ENCODE measurements around the gene PRSS56.
"Not testable (repeated sequence)": the region's sequence is repeated elsewhere in the genome, so short reads cannot be mapped to it uniquely, and the experiment has no call there.

Gene PRSS56

DNA sequence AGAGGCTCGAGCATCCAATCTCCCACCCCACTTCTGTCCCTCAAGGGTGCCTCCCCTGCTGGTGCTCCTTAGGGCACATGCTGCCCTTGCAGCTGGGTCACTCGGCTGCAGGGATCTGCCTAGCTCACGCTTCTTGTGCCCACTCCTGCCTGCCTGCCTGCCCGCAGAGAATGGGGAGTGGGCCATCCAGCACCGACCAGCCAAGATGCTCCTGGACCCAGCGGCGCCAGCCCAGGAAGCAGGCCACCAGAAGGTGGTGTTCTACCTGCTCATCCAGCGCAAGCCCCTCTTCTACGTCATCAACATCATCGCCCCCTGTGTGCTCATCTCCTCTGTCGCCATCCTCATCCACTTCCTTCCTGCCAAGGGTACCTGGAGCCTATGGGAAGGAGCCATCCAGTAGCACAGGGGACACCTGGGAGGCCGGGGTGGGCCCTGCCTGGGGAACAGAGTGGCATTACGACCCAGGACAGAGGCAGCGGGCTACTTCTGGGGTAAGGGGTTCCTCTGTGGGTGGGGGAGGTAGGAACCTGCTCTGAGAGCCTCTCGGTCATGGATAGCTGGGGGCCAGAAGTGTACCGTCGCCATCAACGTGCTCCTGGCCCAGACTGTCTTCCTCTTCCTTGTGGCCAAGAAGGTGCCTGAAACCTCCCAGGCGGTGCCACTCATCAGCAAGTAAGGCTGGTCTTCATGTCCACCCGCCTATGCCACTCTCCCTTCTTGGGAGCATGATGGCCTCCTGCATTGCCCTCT is 22.7 kb downstream of the PRSS56 start:
- no peak for DNase-seq

DNA sequence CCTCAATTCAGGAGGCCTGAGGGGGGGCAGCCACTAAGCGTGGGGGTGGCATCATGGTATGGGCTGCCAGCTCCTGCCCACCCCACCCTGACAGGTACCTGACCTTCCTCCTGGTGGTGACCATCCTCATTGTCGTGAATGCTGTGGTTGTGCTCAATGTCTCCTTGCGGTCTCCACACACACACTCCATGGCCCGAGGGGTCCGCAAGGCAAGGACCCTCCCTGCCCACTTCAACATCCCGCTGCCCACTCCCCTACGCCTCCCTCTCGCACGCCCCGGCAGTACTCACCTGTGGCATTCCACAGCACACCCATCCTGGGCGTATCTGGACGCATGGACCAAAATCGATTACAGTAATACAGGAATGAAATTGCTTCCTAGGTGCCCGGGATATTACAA is 23.3 kb downstream of the PRSS56 start:
- DNase-seq = no peak

DNA sequence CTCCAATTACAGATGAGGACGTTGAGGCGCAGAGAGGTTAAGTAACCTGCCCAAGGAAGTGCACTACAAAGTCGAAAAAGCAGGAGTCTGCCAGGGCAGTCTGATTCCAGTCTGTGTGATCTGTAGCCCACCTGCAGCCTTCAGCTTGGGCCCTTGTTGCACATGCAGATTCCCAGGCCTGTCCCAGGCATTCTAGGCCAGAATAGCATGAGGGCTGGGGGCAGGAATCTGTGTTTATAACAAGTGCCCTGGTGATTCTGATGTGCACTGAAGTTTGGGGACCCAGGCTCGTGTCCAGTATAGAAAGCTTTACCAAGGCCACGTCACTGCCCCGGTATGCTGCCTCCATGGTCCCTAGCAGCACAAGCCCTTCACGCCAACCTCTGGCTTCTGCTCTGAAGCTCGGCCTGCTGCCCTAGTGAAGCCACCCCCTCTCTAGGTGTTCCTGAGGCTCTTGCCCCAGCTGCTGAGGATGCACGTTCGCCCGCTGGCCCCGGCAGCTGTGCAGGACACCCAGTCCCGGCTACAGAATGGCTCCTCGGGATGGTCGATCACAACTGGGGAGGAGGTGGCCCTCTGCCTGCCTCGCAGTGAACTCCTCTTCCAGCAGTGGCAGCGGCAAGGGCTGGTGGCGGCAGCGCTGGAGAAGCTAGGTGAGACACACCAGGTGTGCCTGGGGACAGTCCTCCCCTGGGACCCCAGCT is 23.9 kb downstream of the PRSS56 start:
- no peak for DNase-seq

GRCh38 chr2:232544674-232545073 is 24.5 kb downstream of the PRSS56 start:
- no peak for DNase-seq

DNA sequence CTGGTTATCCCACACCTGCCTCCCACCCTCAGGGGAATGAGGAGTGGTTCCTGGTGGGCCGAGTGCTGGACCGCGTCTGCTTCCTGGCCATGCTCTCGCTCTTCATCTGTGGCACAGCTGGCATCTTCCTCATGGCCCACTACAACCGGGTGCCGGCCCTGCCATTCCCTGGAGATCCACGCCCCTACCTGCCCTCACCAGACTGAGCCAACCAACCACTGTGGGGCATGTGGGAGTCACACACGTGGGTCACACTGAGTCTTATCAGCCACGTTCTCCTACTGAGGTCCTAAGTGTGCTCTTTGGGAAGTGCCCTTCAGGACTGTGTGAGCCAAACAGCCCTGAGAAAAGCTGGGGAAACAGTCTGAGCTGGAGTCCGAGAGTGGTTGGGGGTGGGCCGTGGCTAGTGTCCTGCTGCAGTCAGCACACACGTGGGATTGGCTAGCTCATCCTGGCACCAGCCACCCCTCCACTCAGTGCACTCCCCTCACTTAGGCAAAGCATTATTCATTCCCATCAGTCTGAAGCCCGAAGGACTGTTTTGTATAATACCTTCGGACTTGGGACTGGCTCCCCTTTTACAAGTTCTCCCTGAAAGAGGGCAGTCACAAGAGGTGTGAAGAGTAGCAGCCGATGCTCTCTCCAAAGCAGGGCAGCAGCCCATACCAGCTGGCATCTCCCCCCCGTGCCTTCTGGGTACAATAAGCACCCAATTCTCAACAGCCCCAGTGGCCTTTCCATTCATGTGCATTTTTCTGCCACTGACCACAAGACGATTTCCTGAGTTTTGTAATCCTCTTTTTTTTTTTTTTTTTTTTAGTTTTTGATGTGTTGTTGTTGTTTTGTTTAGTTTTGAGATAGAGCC is 25.6 kb downstream of the PRSS56 start:
- no peak for DNase-seq

DNA sequence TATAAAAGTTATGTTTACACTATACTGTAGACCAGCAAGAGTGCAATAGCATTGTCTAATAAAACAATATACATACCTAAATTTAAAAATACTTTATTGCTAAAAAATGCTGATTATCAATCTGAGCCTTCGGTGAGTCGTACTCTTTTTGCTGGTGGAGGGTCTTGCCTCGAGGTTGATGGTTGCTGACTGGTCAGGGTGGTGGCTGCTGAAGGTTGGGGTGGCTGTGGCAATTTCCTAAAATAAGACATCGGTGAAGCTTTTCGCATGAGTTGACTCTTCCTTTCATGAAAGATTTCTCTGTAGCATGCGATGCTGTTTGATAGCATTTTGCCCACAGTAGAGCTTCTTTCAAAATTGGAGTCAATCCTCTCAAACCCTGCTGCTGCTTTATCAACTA is 27.8 kb downstream of the PRSS56 start:
- no peak for DNase-seq

DNA sequence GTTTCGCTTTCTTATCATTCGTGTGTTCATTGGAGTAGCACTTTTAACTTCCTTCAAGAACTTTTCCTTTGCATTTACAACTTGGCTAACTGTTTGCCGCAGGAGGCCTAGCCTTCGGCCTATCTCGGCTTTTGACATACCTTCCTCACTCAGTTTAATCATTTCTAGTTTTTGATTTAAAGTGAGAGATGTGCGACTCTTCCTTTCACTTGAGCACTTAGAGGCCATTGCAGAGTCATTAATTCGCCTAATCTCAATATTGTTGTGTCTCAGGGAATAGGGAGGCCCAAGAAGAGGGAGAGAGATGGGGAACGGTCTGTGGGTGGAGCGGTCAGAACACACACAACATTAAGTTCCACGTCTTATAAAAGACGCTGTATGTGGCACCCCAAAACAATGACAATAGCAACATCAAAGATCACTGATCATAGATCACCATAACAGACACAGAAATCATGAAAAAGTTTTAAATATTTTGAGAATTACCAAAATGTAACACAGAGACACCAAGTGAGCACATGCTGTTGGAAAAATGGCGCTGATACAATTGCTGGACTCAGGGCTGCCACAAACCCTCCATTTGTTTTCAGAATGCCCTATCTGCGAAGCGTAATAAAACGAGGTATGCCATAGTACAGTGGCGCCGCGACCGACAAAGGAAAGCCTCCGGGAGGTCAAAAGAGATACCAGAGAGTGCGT is 29.6 kb downstream of the PRSS56 start:
- DNase-seq = no peak

DNA sequence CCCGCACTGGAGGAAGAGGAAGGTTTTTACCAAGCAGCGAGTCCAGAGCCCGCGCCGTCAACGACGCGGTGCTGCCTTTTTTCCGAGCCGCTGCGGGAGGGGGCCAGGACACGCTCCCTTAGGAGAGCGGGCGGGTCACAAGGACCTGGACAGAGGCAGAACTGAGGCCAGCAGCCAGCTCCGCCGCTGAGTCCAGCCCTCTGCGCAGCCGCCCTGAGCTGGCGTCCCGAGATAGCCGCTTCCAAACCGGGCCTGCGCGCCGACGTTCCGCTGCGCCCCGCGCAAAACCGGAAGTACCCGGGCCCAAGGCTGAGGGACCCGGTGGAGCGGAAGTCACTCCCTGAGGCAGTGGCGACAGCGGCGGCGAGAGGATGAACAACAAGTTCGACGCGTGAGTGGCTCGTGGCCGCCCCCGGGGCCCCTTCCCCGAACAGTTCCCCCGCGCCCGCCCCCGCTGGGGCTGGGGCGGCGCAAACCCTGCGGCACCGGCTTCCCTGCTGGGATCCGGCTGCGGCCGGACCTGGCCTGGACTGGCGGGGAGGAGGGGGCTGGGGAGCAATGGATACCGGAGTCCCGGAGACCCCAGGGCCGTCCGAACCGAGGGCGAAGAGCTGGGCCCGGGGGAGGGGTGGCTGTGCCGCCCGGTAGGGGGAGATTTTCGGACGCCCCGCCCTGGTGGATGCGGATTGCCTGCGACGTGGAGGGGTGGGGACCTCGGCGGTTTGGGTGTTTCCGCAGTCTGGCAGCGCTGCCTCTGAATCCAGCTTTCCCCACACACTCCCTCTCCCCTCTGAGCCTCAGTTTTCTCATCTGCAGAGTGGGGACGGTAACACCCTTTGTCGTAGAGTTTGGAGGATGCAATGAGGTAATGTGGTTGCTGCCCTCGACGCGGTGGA is 30.4 kb downstream of the PRSS56 start, which contains the start of the genes EIF4E2 and TIGD1:
Gene EIF4E2, plus strand, starts transcription at position 336 of the 896 bp plus-strand sequence. Its CDS starts 36 bp downstream, at position 372.
Gene TIGD1, minus strand, starts transcription at position 204 of the 896 bp plus-strand sequence. CDS start 675 bp downstream, outside the sequence.
- peak; percentile 91 for DNase-seq

GRCh38 chr2:232551250-232551638 is 31.1 kb downstream of the PRSS56 start:
- no peak for DNase-seq

- no peak for DNase-seq
These were observed 31.6 kb downstream of the PRSS56 start for GRCh38 chr2:232551776-232552175.

- no peak for DNase-seq
These were observed 36.2 kb downstream of the PRSS56 start for GRCh38 chr2:232556426-232556825.

DNA sequence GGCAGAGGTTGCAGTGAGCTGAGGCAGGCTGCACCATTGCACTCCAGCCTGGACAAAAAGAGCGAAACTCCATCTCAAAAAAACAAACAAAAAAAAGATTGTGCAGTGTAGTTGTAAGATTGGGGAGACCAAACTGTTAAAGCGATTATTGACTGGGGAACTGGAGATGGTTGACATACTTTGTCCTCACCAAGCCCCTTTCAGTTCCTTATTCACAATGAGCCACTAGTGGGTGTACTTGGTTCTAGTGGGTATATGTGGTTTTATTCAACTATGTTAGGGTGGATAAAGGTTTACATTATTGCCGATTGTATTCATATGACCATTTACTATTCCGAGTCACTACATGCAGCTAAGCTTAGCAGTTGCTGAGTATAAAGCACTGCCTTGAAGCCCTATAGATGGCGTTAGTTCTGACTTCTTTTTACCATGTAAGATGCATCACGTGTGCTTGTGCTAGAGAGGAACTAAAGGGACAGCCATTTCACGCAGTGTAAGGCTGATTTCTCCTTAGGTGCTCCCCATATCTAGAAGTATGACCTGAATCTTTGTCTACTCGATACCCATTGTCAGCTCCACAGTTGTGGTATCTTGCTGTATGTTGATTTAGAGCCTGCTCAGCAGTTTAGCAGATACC is 42.4 kb downstream of the PRSS56 start:
- no peak for DNase-seq

DNA sequence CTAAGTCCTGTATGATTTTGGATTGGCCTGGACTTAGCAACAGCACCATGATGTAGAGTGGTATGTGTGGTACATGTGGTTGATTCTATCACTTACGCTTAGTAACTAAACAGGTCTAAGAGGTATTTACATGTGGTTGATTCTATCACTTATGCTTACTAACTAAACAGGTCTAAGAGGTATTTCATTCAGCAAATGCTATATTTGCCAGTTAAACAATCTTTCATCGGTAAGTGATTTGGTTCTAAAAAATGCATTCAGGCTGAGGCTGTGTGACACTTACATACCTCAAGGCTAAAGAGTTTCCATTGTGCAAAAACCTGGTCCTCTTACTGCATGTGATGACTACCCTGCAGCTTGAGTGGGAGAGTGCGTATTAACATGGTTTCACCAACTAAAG is 43.4 kb downstream of the PRSS56 start:
- DNase-seq = no peak

DNA sequence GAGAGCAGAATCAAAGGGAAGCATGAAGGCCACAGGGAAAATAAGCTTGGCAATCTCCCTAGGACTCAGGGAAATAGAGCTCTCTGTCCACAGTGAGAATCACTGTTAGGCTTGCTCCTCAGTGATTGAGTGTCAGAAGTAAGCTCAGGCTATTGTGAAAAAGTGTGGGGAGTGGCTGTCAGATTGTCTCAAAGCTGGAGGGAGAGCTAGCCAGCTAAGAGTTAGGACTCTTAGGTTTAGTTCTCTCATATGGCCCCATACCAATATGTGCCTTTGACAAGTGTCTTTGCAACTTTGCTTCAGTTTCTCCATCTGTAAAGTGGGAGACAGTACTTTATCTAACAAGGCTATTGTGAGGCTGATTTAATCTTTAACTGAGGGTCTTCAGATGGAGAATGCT is 47.5 kb downstream of the PRSS56 start:
- no peak for DNase-seq

GRCh38 chr2:232568161-232568560 is 48.0 kb downstream of the PRSS56 start:
- DNase-seq = no peak

DNA sequence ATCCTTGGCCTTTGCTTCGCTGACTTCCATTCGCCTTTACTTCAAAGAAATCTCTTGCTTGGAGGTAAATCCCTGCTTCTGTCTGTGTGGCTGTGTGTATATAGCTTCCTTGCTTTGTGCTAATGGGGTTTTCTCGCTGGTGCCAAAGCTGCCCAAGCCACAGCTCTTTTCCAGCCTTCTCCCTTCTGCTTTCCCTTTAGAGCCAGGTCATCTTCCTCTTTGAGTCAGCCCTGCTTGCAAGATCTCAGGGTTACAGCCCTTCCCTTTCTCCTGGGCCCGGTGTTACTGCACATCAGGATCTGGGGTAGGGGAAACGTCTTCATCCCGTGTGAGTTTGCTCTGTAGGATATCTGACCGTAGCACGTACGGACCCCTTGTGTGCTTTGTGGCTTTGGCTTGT is 49.4 kb downstream of the PRSS56 start:
- DNase-seq = no peak

DNA sequence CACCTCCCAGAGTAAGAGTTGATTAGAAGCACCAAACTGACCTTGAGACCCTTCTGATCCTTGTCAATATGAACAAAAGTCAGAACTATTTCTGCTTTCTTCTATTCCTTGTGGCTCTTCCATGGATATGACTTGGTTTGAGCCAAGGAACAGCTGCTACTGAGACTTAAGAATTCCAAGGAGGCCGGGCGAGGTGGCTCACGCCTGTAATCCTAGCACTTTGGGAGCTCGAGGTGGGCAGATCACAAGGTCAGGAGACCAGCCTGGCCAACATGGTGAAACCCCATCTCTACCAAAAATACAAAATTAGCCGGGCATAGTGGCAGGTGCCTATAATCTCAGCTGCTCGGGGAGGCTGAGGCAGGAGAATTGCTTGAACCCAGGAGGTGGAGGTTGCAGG is 50.3 kb downstream of the PRSS56 start:
- DNase-seq = not testable (repeated sequence)

DNA sequence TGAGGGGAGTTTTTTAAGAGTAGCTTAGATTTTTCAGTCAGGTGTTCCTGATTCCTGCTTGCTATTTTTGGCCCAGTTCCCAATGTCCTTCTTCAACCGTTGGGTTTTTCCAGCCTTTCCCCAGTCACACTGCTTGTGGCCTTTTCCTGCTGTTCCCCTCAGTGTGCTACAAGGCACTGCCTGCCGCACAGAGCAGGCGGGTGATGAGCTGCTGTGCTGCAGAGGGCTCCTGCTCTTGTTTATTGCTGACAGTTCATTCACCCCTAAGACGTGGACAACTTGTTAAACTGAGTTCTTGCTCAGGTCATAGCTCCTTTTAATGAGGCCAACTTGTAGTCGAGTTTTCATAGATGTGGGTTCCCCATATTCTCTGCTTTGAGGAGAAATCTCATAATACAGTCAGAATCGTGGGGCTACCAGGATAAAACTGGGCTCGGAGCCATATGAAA is 50.9 kb downstream of the PRSS56 start:
- DNase-seq = no peak

GRCh38 chr2:232573042-232573441 is 52.9 kb downstream of the PRSS56 start:
- no peak for DNase-seq

DNA sequence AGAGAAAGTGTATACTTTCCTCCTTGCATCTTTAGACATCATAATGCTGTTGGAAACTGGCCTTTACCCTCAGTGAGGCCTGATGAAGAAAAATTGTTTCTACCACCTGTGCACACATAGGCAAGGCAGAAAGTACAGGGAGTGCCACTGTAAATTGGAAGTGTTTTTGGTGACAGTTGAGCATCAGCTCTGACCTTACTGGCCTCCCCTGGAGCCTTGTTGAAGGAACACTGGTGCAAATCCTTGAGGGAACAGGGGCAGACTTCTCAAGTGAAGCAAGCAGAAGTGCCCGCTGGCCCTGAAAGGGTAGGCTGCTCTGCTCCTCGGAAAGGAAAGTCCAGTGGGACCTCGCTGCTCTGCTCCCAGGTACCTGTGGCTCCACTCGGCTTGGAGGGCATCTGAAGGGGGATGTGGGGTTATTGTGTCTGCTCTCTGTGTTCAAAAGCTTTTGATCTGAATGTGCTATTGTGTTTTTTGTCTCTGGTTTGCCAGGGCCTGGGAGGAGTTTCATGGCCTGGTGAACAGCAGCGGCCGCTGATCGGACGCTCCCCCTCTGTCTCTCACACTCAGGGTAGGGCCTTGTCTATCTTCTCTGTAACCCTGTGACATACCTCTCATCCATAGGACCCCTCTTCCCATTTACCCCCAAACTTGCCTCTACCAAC is 53.7 kb downstream of the PRSS56 start:
- no peak for DNase-seq
